HepG2 (cell line): ENCODE data around the gene METRN. TPM values are rescaled to one million over a fixed set of nuclear protein-coding genes. Genes with fewer than 3 reads are reported as not detected.

Experiments
- ATAC-seq: fragments of 200-7000 bp; cut with Tn5 transposase; 3 replicates; pipeline ENCODE4 v1.9.1; 2020; ENCODE audit warnings: mild to moderate bottlenecking, moderate library complexity
- BruUV-seq: library from RNA; stranded (reverse); fragments of 400-500 nt; replicated peaks from 2 replicates; lab custom pipeline; 2021; lab: Mats Ljungman, UMichigan
- CTCF ChIA-PET: fragments of 300-600 bp; formaldehyde crosslinking; extraction: SDS; loops from one replicate; lab custom pipeline; 2021; ENCODE audit warnings: low total read pairs, inconsistent platforms, low intra/inter-chr PET ratio; lab: Yijun Ruan, JAX
- POLR2A ChIA-PET: fragments of 350-600 bp; sonication (Branson Sonifier 250); formaldehyde crosslinking; loops from one replicate; lab custom pipeline; 2020; ENCODE audit warnings: antibody characterized with exemption, inconsistent platforms; lab: Yijun Ruan, JAX
- DNase-seq: peaks from one replicate; pipeline ENCODE4 v3.0.0-alpha.2; 2015; ENCODE audit warnings: low spot score
- FAIRE-seq: peaks from 3 replicates; lab custom pipeline; 2011; peaks lifted over from hg19 to GRCh38; lab: Jason Lieb, UNC
- H2AFZ ChIP-seq: one replicate; pipeline ENCODE4 v1.6.1; 2011; ENCODE audit warnings: low read length, inconsistent platforms
- H3K27ac ChIP-seq: fragments of 300-600 bp; 3 replicates; pipeline ENCODE4 v1.8.0; 2011; ENCODE audit warnings: mixed run types, mild to moderate bottlenecking, mixed read lengths, low read length, inconsistent platforms; ENCODE audit not compliant: insufficient read depth; ENCODE audit errors: extremely low read length
- H3K27me3 ChIP-seq, 2 experiments: fragments of 200-600 bp in 1 of 2; 2 replicates in 1 of 2; 3 replicates in 1 of 2; pipeline versions ENCODE4 v1.6.0 to v1.8.0; 2011; ENCODE audit warnings: low read length in 2 of 2, mild to moderate bottlenecking in 2 of 2, moderate library complexity in 2 of 2, inconsistent platforms in 1 of 2; ENCODE audit not compliant: insufficient read depth in 2 of 2, control insufficient read depth in 1 of 2
- H3K36me3 ChIP-seq, 2 experiments: fragments of 200-600 bp in 1 of 2; replicated peaks in 1 of 2; 2 replicates in 1 of 2; 3 replicates in 1 of 2; pipeline versions ENCODE4 v1.5.1 to v1.8.0; 2011; ENCODE audit warnings: low read length in 2 of 2, inconsistent platforms in 1 of 2; ENCODE audit not compliant: insufficient read depth in 2 of 2, control insufficient read depth in 1 of 2
- H3K4me1 ChIP-seq: 2 replicates; pipeline ENCODE4 v1.5.1; 2012; ENCODE audit warnings: low read length, inconsistent platforms; ENCODE audit not compliant: insufficient read depth
- H3K4me2 ChIP-seq: 2 replicates; pipeline ENCODE4 v1.6.0; 2011; ENCODE audit warnings: low read depth, low read length, inconsistent platforms
- H3K4me3 ChIP-seq, 3 experiments: fragments of 200-600 bp in 1 of 3; sonication (generic), shearing (Covaris generic) in 1 of 3; replicated peaks in 1 of 3; 2 replicates each; pipeline ENCODE4 v1.5.1; 2011 to 2016; ENCODE audit warnings: low read length in 3 of 3, inconsistent platforms in 2 of 3, low read depth in 2 of 3, mild to moderate bottlenecking in 2 of 3, control low read depth in 1 of 3, mixed read lengths in 1 of 3; ENCODE audit not compliant: insufficient read depth in 1 of 3
- H3K79me2 ChIP-seq: one replicate; pipeline ENCODE4 v1.6.1; 2011; ENCODE audit warnings: low read length, inconsistent platforms; ENCODE audit not compliant: insufficient read depth
- H3K9ac ChIP-seq: 2 replicates; pipeline ENCODE4 v1.6.0; 2011; ENCODE audit warnings: mild to moderate bottlenecking, low read depth, low read length, inconsistent platforms; ENCODE audit not compliant: insufficient read depth
- H3K9me3 ChIP-seq: 2 replicates; pipeline ENCODE4 v1.5.1; 2012; ENCODE audit warnings: mild to moderate bottlenecking, low read length
- H4K20me1 ChIP-seq: 2 replicates; pipeline ENCODE4 v1.6.0; 2011; ENCODE audit warnings: inconsistent platforms, mild to moderate bottlenecking, low read length, moderate library complexity; ENCODE audit not compliant: insufficient read depth
- BORCS8-MEF2B ChIP-seq: sonication (generic); formaldehyde crosslinking; IDR thresholded peaks from 2 replicates; pipeline ENCODE4 v1.8.0; 2022; ENCODE audit warnings: mild to moderate bottlenecking, missing genetic modification reagents
- FOXO1 ChIP-seq: sonication (generic); formaldehyde crosslinking; IDR thresholded peaks from 2 replicates; pipeline ENCODE4 v1.4.0; 2020; ENCODE audit warnings: missing genetic modification reagents
- GPN1 ChIP-seq: sonication (generic); formaldehyde crosslinking; IDR thresholded peaks from 2 replicates; pipeline ENCODE4 v1.5.1; 2020; ENCODE audit warnings: missing genetic modification reagents, borderline replicate concordance
- HNRNPL ChIP-seq: fragments of 200-400 bp; formaldehyde crosslinking; IDR thresholded peaks from 2 replicates; pipeline ENCODE4 v1.6.1; 2017; ENCODE audit warnings: mild to moderate bottlenecking, low read depth, low read length
- TBP ChIP-seq: sonication (generic); formaldehyde crosslinking; IDR thresholded peaks from 2 replicates; pipeline ENCODE4 v1.5.0; 2020; ENCODE audit warnings: missing genetic modification reagents
- TFE3 ChIP-seq: IDR thresholded peaks from 2 replicates; pipeline ENCODE4 v1.6.1; 2016
- TOE1 ChIP-seq: sonication (generic); formaldehyde crosslinking; IDR thresholded peaks from 2 replicates; pipeline ENCODE4 v1.4.0; 2020; ENCODE audit warnings: mild to moderate bottlenecking, missing genetic modification reagents
- TRIM22 ChIP-seq: fragments of 450-650 bp; IDR thresholded peaks from 2 replicates; pipeline ENCODE4 v1.6.1; 2017
- ZBTB33 ChIP-seq: sonication (generic); formaldehyde crosslinking; IDR thresholded peaks from 2 replicates; pipeline ENCODE4 v1.4.0; 2020; ENCODE audit warnings: missing genetic modification reagents
- ZNF256 ChIP-seq: sonication (generic); formaldehyde crosslinking; conservative IDR thresholded peaks from 2 replicates; pipeline ENCODE4 v1.4.0; 2020; ENCODE audit warnings: missing genetic modification reagents
- ZNF558 ChIP-seq: sonication (generic); formaldehyde crosslinking; IDR thresholded peaks from 2 replicates; pipeline ENCODE4 v1.9.0; 2022; ENCODE audit warnings: mild to moderate bottlenecking, missing genetic modification reagents, borderline replicate concordance
- WGBS: methylation state at CpG from one replicate; pipeline ENCODE4 v1.1.6; 2017; ENCODE audit warnings: low lambda C conversion rate; 5-methylcytosine and 5-hydroxymethylcytosine counted together
- in situ Hi-C: cut with HindIII; loops from 2 replicates; pipeline ENCODE4 v1.10.0; 2017; ENCODE audit warnings: low pct_unique_long_range_greater_than_20kb; ENCODE audit not compliant: extremely low pct_ligation_motif_present
- intact Hi-C: fragments of 100-400 bp; cut with micrococcal nuclease; formaldehyde crosslinking; loops from one replicate; pipeline ENCODE4 v1.10.0; 2022; ENCODE audit not compliant: unreplicated experiment
- polyA plus RNA-seq, 8 experiments: library from polyadenylated mRNA; depleted of rRNA in 3 of 8; stranded (reverse) in 7 of 8; unstranded in 1 of 8; fragments of >200 nt; fragmentation: Illumina TruSeq in 4 of 8; extraction: Trizol in 4 of 8; gene quantifications; 2 replicates each; pipeline versions ENCODE4 v1.2.1 to v1.2.3, GENCODE V29; 2011 to 2016; ENCODE audit warnings: low read depth in 4 of 8, missing spikeins in 1 of 8, mixed read lengths in 1 of 8; ENCODE audit not compliant: insufficient read depth in 1 of 8
- total RNA-seq, 5 experiments: library from RNA; depleted of rRNA; stranded (reverse); fragments of >200 nt; fragmentation: Illumina TruSeq; extraction: Trizol; gene quantifications; 2 replicates each; pipeline ENCODE4 v1.2.3, GENCODE V29; 2016; ENCODE audit warnings: low read depth in 1 of 5
- TF ChIP-seq, protein P1 (sequence below): sonication (generic); formaldehyde crosslinking; IDR thresholded peaks from 2 replicates; pipeline ENCODE4 v1.5.1; 2020; ENCODE audit warnings: mild to moderate bottlenecking, missing genetic modification reagents, moderate library complexity

Gene METRN
- total and polyA plus RNA-seq, 2 of the 13 experiments (the other 11 are each of a cell fraction or from before 2014, with no cell fraction given), result 25.5 to 46.1 TPM

DNA sequence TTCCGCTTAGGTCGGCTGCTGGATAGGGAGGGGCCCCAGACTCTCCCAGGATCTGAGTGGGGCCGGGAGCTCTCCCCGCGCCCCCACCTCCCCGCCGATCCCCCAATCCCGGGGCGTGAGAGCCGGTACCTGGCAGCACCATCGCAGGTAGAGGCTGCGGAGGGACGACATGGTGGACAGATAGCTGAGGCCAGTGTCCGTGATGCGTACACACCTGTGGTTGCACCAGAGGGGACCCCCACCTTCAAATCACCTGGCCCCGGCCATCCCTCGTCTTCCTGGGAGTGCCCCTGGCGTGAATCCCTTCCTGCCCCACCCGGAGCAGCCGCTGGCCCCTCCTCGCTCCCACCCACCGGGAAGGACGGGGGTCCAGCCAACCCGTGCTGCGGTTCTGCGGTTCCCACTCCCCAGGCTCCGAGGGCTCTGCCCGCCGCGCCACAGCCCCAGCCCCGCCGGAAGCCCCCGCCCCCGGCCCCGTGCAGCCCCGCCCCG lies 20.0 kb upstream of the METRN start:
- Histone ChIP-seq H3K27ac (no peak overlapping the region), H3K27me3 (peaks cover 12 to 40% of the 10 kb centered on the region in 2 experiments), H3K4me1 (peaks cover 13% of the 10 kb centered on the region), H3K4me3 (peak overlapping the region; percentile 34 to 69 (median 57); a peak in 5 of 6 replicates), H4K20me1 (no peaks in the 10 kb centered on the region), H3K9ac (peak overlapping the region; percentile 46; the same call in 1 of the 2 replicates), H3K9me3 (no peaks in the 10 kb centered on the region), H3K79me2 (no peaks in the 10 kb centered on the region), H2AFZ (no peak overlapping the region), H3K4me2 (peak overlapping the region; percentile 84), H3K36me3 (no peaks in the 10 kb centered on the region)
- ChIA-PET POLR2A (interaction anchor here (0.6 to 3.4 kb wide), 8 partner anchors 12 to 66 kb away, joined by 3 to 21 read pairs (median 4); partner anchors contain the start of genes ANTKMT, MSLN, RHBDL1 and STUB1), CTCF (no interaction called here)
- no TSS peak for BruUV-seq
- FAIRE-seq, result no peak
- TF ChIP-seq ZNF558 (CRISPR knock-in tag) (no peak), TOE1 (CRISPR knock-in tag) (no peak), TFE3 (CRISPR knock-in tag) (no peak), ZBTB33 (CRISPR knock-in tag) (no peak), TRIM22 (no peak), ZNF256 (CRISPR knock-in tag) (no peak), FOXO1 (no peak), HNRNPL (no peak), GPN1 (no peak), BORCS8-MEF2B (CRISPR knock-in tag) (no peak), TBP (no peak)
- TF ChIP-seq, protein P1, sequence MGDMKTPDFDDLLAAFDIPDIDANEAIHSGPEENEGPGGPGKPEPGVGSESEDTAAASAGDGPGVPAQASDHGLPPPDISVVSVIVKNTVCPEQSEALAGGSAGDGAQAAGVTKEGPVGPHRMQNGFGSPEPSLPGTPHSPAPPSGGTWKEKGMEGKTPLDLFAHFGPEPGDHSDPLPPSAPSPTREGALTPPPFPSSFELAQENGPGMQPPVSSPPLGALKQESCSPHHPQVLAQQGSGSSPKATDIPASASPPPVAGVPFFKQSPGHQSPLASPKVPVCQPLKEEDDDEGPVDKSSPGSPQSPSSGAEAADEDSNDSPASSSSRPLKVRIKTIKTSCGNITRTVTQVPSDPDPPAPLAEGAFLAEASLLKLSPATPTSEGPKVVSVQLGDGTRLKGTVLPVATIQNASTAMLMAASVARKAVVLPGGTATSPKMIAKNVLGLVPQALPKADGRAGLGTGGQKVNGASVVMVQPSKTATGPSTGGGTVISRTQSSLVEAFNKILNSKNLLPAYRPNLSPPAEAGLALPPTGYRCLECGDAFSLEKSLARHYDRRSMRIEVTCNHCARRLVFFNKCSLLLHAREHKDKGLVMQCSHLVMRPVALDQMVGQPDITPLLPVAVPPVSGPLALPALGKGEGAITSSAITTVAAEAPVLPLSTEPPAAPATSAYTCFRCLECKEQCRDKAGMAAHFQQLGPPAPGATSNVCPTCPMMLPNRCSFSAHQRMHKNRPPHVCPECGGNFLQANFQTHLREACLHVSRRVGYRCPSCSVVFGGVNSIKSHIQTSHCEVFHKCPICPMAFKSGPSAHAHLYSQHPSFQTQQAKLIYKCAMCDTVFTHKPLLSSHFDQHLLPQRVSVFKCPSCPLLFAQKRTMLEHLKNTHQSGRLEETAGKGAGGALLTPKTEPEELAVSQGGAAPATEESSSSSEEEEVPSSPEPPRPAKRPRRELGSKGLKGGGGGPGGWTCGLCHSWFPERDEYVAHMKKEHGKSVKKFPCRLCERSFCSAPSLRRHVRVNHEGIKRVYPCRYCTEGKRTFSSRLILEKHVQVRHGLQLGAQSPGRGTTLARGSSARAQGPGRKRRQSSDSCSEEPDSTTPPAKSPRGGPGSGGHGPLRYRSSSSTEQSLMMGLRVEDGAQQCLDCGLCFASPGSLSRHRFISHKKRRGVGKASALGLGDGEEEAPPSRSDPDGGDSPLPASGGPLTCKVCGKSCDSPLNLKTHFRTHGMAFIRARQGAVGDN (CRISPR knock-in tag), result no peak
- in situ Hi-C loops, result no loop called here
- DNase-seq, result no peak
- WGBS, result 22% methylated on average over 15 of the region's 37 CpGs
- ATAC-seq, result no peak
- intact Hi-C loops, result no loop called here
